HG03159 (cell line): ENCODE results near the gene SLC2A13.
A peak's percentile ranks its signal among the peaks of the same experiment; 100 is the strongest.
"Not testable (repeated sequence)": the region's sequence is repeated elsewhere in the genome, so short reads cannot be mapped to it uniquely, and the experiment has no call there.

ENCODE experiments used
- ATAC-seq: cut with Tn5 transposase; IDR thresholded peaks from one replicate; pipeline ENCODE4 v1.9.1; 2021; ENCODE audit warnings: mild to moderate bottlenecking, moderate library complexity; ENCODE audit not compliant: unreplicated experiment

Gene SLC2A13

GRCh38 chr12:39777465-39777864 lies 328.4 kb downstream of the SLC2A13 start:
- no peak for ATAC-seq

- no peak for ATAC-seq
Observed at GRCh38 chr12:39773266-39773665, 332.6 kb downstream of the SLC2A13 start.

GRCh38 chr12:39772821-39773259 lies 333.0 kb downstream of the SLC2A13 start:
- no peak for ATAC-seq

GRCh38 chr12:39771456-39771855 lies 334.4 kb downstream of the SLC2A13 start:
- no peak for ATAC-seq

- peak; percentile 71 for ATAC-seq
Observed at GRCh38 chr12:39764944-39765560, 340.8 kb downstream of the SLC2A13 start.

- no peak for ATAC-seq
Observed at GRCh38 chr12:39763890-39764169, 342.1 kb downstream of the SLC2A13 start.

GRCh38 chr12:39763071-39763889 lies 342.6 kb downstream of the SLC2A13 start:
- ATAC-seq = no peak

GRCh38 chr12:39755478-39755877 lies 350.4 kb downstream of the SLC2A13 start:
- ATAC-seq = no peak

GRCh38 chr12:39752482-39753137 lies 353.3 kb downstream of the SLC2A13 start:
- no peak for ATAC-seq

- ATAC-seq = not testable (repeated sequence)
Observed at GRCh38 chr12:39746151-39746550, 359.7 kb downstream of the SLC2A13 start.

GRCh38 chr12:39743655-39744054 lies 362.2 kb downstream of the SLC2A13 start:
- no peak for ATAC-seq

- no peak for ATAC-seq
Observed at GRCh38 chr12:39736406-39736805, 369.5 kb downstream of the SLC2A13 start.

GRCh38 chr12:39723831-39724230 lies 382.1 kb downstream of the SLC2A13 start:
- ATAC-seq = no peak

GRCh38 chr12:39722504-39722903 lies 383.4 kb downstream of the SLC2A13 start:
- no peak for ATAC-seq

- no peak for ATAC-seq
Observed at GRCh38 chr12:39713552-39713951, 392.3 kb downstream of the SLC2A13 start.

- no peak for ATAC-seq
Observed at GRCh38 chr12:39712334-39712733, 393.5 kb downstream of the SLC2A13 start.
